Thyroid gland (tissue), 4 donors: ENCODE results near the gene GID8.

Experiments used
- POLR2A ChIP-seq, 2 donors: fragments of 450-650 bp; IDR thresholded peaks; one replicate each; pipeline ENCODE4 v1.6.1; 2017; ENCODE audit warnings: antibody characterized with exemption in 2 of 2, mild to moderate bottlenecking in 2 of 2, moderate library complexity in 1 of 2
- TF ChIP-seq, protein P1 (sequence below), 6 experiments: fragments of 200-600 bp in 3 of 6; fragments of 450-650 bp in 3 of 6; sonication (generic) in 3 of 6; IDR thresholded peaks; one replicate each; pipeline ENCODE4 v1.5.1; 2016 to 2019; ENCODE audit warnings: antibody characterized with exemption in 6 of 6, mild to moderate bottlenecking in 2 of 6, inconsistent platforms in 1 of 6, moderate library complexity in 1 of 6

DNA sequence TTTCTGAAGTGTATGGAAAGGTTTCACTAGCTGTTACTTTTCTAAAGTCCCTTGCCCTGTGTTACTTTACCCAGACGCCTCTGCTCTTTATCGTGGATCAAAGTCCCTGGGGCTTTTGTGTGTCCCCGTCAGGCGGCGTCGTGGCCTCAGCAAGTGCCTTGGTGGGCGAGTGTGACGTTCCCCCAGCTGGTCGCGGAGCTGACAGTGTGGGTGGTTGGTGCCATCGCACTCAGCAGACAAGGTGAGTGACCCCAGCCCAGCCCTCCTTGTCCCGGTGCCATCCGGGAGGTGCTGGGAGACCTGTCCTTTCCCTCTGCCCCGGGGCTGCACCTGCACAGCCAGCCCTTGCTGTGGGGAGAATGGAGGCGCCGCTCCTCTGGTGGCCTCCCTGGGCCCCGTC lies 49.0 kb upstream of the GID8 start:
- TF ChIP-seq, protein P1, sequence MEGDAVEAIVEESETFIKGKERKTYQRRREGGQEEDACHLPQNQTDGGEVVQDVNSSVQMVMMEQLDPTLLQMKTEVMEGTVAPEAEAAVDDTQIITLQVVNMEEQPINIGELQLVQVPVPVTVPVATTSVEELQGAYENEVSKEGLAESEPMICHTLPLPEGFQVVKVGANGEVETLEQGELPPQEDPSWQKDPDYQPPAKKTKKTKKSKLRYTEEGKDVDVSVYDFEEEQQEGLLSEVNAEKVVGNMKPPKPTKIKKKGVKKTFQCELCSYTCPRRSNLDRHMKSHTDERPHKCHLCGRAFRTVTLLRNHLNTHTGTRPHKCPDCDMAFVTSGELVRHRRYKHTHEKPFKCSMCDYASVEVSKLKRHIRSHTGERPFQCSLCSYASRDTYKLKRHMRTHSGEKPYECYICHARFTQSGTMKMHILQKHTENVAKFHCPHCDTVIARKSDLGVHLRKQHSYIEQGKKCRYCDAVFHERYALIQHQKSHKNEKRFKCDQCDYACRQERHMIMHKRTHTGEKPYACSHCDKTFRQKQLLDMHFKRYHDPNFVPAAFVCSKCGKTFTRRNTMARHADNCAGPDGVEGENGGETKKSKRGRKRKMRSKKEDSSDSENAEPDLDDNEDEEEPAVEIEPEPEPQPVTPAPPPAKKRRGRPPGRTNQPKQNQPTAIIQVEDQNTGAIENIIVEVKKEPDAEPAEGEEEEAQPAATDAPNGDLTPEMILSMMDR (IDR thresholded peaks at IDR 0.05), result no peak
- TF ChIP-seq POLR2A (IDR thresholded peaks at IDR 0.05), result no peak
